HG03378 (cell line): ENCODE data around the gene CHRNA3.
"Not testable (repeated sequence)": the region's sequence is repeated elsewhere in the genome, so short reads cannot be mapped to it uniquely, and the experiment has no call there.

Experiments used
- ATAC-seq: cut with Tn5 transposase; IDR thresholded peaks from one replicate; pipeline ENCODE4 v1.9.1; 2021; ENCODE audit warnings: mild to moderate bottlenecking, moderate library complexity; ENCODE audit not compliant: unreplicated experiment

The CHRNA3 gene

DNA sequence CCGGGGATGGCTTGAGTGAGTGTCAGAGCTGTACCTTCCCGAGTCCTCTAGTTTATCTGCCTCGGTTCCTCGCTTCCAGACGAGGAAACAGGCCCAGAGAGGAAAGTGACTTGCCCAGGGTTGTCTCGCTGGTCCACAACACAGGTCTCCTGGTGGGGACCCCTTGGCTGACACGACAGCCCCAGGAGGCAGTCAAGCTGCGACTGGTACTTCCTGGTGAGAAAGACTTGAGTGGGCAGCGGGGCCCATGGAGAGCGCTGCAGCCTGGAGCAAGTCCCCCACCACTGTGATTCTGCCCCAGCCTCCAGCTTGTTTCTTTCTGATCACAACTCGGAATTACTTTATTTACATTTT, 56.1 kb downstream of the CHRNA3 start:
- ATAC-seq = peak; percentile 11

DNA sequence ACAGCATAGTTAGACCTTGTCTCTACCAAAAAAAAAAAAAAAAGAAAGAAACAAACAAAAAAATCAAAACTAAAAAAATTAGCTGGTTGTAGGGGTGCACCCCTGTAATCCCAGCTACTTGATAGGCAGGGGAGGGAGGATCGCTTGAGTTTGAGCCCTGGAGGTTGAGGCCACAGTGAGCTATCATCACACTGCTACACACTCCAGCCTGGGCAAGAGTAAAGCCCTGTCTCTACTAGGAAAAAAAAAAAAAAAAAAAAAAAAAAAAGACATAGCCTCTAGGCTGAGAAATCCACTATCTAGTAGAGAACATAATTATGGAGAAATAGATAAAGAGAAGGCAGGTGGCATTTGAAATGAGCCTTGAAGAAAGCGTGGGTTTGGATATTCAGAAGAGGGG, 57.7 kb downstream of the CHRNA3 start:
- no peak for ATAC-seq

DNA sequence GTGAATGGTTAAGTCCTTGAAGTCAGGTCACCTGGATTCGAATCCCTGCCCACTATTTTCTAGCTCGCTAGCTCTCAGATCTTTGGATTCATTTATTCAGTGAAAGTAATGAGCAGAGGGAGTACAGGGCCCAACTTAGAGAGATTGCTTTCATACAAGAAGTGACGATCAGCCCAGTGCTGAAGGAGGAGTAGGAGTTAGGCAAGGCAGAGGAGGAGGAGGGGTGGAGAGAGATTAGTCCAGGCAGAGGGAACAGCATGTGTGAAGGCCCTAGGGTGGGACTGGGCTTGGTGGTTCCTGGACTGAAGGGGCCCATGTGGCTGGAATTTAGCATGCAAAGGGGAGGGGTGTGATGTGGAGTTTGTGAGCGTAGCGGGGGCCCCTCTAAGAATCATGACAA, 59.3 kb downstream of the CHRNA3 start:
- no peak for ATAC-seq

- not testable (repeated sequence) for ATAC-seq
Measured at GRCh38 chr15:78560201-78560600, 60.6 kb downstream of the CHRNA3 start.

DNA sequence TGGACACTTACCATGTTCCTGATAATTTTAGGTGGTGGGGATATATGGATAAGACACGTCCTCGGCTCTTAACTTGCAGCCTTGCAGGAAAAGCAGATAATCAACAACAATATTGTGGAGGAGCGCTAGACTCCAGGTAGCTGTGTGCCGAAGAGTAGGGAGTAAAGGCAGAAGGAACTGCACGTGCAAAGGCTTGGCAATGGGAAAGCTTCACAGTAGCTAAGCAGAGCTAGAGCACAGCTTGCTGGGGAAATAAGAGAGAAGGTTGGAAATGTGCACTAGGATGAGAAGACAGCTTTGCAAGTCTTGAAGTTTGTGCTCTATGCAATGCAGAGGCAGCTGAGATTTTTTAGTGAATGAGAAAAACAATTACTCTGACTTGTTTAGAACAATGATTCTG, 68.2 kb downstream of the CHRNA3 start:
- no peak for ATAC-seq

DNA sequence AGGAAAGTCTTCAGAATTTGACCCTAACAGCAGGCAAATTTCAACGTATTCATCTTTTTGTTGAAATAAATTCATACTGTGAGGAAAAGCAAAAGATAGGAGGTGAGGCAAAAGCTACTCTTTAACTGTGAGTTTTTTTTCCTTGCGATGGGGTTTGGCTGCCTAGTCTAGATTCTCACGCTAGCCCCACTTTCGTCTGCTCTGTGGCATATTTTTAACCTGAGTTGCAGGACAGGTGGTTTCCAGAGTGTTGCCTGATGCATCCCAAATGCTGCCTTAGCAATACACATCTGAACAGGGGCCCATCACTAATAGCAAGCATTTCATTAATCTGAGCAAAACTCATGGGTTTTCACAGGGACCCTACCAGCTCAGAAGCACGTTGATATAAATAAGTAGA, 68.9 kb downstream of the CHRNA3 start:
- ATAC-seq = no peak

- no peak for ATAC-seq
Measured at GRCh38 chr15:78550815-78551214, 70.0 kb downstream of the CHRNA3 start.

DNA sequence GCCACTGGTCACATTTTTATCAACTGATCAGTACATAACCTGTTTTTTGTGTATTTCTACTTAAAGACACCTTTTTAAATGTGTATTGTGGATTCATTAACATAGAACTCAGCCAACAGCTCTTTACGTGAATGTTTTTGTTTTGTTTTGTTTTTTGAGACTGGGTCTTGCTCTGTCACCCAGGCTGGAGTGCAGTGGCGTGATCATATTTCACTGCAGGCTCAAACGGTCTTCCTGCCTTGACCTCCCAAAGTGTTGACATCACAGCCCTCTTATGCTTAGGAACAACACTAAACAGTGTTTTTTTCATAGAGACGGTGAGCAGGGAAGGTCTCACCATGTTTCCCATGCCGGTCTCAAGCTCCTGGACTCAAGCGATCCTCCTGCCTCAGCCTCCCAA, 70.6 kb downstream of the CHRNA3 start:
- no peak for ATAC-seq
